NCI-H2227 treated with DMSO at 0.1 percent for 48 hours (cell line): ENCODE results near the gene SOX8.
"Not testable (repeated sequence)": the region's sequence is repeated elsewhere in the genome, so short reads cannot be mapped to it uniquely, and the experiment has no call there.

Experiments used
- DNase-seq: peaks from one replicate; lab custom pipeline; 2025; lab: John Stamatoyannopoulos, UW

Gene SOX8

DNA sequence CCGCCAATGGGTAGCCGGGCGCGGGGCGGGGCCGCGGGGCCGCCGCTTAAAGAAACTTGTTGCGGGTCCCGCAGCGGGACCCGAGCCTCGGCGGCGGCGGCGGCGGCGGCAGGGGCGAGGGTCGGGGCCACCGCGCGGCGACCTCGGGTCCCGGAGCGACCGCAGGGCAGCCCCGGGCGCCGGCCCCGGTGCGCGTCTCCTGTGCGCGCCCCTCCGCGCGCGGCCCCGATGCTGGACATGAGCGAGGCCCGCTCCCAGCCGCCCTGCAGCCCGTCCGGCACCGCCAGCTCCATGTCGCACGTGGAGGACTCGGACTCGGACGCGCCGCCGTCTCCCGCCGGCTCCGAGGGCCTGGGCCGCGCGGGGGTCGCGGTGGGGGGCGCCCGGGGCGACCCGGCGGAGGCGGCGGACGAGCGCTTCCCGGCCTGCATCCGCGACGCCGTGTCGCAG, at the start of gene SOX8:
SOX8 (plus strand) TSS at position 76 of the 450 bp plus-strand sequence; CDS start at position 229, 153 bp downstream.
- DNase-seq: no peak

- no peak for DNase-seq
Observed at GRCh38 chr16:932831-933330, 48.7 kb upstream of the SOX8 start.

DNA sequence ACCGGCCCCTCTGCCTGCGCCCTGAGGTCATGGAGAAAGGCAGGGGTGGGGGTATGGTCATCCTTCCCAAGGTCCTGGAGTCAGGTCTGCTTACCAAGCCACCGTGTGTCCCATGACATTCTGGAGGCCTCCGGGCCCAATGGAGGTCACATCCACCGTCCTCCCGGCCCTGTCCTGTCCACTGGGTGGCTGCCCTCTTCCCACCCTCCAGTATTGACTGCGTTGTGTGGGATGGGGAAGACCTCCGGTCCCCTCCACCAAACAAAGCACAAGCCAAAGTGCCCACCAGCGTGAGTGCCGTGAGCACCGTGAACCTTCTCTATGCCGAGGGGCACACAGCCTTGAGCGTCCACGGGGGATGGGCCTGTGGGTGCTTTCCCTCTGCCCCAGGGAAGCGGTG, 48.0 kb upstream of the SOX8 start:
- DNase-seq: no peak

DNA sequence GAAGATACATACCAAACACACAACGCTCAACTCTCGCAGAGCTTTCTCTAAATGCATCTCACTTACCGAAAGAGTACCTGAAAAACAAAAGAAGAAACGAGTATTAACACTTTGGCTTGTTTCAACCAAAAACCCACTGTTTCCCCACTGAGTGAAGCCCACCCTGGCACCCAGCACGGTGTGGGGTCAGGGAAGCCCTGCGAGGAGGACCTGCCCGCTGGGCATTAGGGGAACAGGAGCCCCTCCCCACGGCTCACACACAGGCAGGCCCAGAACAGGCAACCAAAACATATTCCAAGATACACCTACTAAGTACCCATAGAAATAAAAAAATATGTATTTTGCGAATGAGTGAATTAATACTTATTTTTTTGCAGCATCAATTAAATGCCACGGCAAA, 47.4 kb upstream of the SOX8 start:
- DNase-seq: no peak

- no peak for DNase-seq
Observed at GRCh38 chr16:935684-936083, 45.9 kb upstream of the SOX8 start.

DNA sequence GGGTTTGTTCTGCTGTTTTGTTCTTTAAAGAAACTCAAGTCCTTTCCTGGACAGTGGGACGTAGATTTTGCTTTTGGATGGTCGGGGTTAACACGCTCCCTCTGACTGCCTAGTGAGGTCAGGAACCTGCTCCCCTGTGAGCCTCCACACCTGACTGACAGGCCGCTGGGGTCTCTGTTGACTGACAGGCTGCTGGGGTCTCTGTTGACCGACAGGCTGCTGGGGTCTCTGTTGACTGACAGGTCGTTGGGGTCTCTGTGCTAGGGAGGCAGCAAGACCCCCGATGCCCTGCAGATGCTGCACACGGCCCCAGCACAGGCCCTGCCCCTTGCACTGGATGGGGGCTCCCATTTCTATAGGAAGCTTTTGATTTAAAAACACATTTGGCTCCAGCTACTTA, 44.3 kb upstream of the SOX8 start:
- DNase-seq: no peak

- no peak for DNase-seq
Observed at GRCh38 chr16:937723-938122, 43.8 kb upstream of the SOX8 start.

DNA sequence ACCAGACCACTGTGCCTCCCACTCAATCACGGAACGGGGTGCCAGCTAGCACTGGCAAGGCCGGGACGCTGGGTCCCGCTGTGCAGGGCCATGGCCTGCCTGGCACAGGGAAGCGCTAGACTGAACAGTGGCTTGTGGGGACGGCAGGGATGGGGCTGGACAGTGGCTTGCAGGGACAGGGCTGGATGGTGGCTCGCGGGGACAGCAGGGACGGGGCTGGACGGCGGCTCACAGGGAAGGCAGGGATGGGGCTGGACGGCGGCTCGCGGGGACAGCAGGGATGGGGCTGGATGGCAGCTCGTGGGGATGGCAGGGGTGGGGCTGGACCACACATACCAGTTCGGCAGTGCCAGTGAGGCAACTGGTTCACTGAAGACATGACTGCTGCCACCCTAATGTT, 43.4 kb upstream of the SOX8 start:
- no peak for DNase-seq

DNA sequence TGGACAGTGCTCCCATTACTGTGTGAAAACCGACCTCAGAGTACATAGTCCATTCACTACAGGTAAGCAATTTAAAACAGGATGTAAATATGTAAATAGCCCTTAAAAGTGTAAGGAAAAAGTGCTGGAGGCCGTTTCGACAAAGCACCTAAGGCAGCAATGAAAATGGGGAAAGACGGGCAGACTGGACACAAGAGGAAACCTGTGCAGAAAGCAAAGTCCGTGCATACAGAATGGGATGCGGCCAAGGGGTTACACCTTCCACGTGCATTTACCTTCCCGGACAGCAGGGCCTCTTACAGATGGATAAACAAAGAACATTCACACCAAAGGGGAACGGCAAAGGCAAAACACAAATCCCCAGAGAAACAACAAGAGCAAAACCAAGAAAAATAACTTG, 42.8 kb upstream of the SOX8 start:
- no peak for DNase-seq

DNA sequence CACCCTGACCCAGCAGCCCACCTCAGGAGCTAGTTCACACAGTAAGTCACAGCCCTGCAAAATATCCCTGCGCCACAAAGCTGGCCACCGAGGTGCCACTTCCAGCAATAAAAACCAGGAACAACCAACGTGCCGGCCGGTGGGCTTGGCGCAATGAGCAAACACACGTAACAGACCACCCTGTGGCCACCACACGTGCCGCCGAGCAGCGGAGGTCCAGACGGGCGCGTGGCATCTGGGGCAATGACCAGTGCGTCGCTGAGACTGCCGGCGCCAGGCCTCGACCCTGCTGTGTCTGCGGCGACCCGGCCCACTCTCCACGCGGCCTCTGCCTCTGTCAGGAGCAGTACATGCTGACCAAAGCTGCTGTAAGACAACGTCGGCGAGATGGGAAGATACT, 42.3 kb upstream of the SOX8 start:
- DNase-seq: no peak

- DNase-seq: no peak
Observed at GRCh38 chr16:939941-940340, 41.6 kb upstream of the SOX8 start.

- DNase-seq: no peak
Observed at GRCh38 chr16:942436-943060, 39.0 kb upstream of the SOX8 start.

DNA sequence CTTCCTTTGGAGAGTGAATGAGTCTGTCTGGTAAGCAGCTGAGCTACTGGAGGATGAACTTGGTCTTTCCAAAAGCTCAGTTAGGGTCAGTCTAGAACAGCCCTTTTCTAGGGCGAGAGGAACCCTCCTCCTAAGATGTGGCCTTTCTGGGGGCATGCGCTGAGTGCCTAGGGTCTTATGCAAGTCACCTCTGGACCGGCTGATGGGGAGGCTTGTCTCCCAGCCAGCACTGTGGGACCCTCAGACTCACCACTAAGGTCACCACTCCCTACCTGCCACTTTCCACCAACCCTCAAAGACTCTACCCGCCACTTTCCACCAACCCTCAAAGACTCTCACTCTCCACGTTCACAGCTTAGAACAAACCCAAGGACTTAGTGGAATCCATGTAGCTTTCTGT, 37.6 kb upstream of the SOX8 start:
- DNase-seq: no peak

DNA sequence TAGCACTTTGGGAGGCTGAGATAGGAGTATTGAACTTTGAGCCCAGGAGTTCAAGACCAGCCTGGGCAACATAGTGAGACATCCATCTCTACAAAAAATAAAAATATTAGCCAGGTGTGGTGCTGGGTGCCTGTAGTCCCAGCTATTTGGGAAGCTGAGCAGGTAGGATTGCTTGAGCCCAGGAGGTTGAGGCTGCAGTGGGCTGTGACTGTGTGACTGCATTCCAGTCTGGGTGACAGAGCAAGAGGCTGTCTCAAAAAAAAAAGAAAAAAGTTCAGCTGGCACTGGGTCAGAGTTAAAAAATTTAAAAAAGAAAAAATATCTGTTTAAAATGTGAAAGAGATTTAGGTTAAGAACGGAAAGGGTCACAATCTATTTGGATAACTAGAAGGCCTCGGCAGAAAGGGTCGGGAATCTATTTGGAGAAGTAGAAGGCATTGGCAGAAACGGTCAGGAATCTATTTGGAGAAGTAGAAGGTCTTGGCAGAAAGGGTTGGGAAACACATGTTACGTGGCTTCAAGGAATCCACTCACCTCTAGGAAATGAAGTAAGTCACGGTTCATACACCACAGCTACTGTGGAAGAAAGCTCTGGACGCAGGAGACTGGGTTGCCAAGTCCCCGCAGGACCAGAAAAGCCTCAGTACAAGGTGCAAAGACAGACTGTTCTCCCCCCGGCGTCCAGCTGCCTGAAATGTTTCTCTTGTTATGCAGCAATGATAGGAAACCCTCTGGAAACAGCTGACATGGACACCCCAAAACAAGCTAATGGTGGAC, 36.1 kb upstream of the SOX8 start:
- DNase-seq: no peak

DNA sequence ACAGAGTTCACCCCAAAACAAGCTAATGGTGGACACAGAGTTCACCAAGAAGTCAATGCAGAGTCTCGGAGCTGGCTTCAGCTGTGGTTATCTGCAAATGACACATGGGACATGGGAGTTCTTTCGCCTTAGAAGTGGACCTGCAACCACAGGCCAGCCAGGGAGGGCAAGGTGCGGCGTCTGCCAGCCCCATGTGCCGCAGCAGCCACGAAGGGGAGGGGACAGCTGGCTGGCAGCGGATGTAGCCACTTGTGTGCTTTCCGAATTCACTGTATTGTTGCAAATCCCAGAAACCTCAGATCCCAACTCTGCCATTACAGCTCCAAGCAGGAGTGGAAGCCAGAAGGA, 35.5 kb upstream of the SOX8 start:
- no peak for DNase-seq

DNA sequence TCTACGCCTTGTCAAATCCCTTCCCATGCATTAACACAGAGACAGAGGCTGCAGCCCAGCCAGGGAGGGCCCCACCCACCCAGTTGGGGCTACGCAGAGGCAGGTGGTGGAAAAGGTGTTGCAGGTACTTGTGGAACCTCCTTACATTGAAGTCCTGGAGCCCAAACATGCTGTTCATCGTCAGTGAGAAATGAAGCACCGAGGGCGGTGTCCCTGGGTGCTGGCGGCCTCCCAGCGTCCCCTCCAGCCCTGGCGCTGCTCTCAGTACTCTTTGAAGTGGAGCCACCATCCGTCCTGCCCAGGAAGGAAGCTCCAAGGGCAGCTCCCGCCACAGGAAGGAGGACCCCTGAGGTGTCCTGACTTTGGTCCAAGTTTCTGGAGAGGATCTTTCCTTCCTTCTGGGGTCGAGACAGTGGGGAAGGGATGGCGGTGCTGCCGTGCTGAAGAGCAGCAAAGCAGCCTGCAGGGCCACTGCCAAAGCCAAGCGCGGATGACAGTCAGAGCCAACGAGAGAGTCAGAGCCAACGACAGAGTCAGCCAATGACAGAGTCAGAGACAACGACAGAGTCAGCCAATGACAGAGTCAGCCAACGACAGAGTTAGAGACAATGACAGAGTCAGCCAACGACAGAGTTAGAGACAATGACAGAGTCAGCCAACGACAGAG, 34.2 kb upstream of the SOX8 start:
- DNase-seq: no peak

- not testable (repeated sequence) for DNase-seq
Observed at GRCh38 chr16:947922-948303, 33.7 kb upstream of the SOX8 start.

DNA sequence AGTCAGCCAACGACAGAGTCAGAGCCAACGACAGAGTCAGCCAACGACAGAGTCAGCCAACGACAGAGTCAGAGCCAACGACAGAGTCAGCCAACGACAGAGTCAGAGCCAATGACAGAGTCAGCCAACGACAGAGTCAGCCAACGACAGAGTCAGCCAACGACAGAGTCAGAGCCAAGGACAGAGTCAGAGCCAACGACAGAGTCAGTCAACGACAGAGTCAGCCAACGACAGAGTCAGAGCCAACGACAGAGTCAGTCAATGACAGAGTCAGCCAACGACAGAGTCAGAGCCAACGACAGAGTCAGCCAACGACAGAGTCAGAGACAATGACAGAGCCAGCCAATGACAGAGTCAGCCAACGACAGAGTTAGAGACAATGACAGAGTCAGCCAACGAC, 32.8 kb upstream of the SOX8 start:
- not testable (repeated sequence) for DNase-seq

DNA sequence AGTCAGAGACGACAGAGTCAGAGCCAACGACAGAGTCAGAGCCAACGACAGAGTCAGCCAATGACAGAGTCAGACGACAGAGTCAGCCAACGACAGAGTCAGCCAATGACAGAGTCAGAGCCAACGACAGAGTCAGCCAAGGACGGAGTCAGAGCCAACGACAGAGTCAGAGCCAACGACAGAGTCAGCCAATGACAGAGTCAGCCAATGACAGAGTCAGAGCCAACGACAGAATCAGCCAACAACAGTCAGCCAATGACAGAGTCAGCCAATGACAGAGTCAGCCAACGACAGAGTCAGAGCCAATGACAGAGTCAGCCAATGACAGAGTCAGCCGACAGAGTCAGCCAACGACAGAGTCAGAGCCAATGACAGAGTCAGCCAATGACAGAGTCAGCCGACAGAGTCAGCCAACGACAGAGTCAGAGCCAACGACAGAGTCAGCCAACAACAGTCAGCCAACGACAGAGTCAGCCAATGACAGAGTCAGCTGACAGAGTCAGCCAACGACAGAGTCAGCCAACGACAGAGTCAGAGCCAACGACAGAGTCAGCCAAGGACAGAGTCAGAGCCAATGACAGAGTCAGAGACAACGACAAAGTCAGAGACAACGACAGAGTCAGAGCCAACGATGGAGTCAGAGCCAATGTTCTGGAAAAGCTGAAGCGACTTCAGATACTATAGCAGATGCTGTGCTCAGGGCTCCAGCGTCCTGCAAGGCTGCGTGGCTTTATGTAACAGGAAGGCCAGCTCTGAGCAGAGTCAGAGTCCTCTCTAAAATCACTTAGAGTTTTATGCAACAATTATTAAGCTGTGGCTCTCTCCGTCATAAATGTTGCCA, 30.6 kb upstream of the SOX8 start:
- DNase-seq: not testable (repeated sequence)

GRCh38 chr16:951660-952301, 29.8 kb upstream of the SOX8 start:
- no peak for DNase-seq

- no peak for DNase-seq
Observed at GRCh38 chr16:952321-952720, 29.2 kb upstream of the SOX8 start.

DNA sequence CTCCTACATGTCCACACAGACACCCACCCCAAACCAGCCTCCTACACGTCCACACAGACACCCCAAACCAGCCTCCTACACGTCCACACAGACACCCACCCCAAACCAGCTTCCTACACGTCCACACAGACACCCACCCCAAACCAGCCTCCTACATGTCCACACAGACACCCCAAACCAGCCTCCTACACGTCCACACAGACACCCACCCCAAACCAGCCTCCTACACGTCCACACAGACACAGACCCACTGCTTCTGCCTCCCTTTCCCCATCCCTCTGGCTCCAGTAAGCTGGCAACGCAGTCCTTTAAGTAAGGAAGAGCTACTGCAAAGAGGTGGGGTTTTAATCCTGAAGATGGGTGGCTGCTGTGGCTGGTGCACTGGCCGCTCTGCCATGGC, 27.8 kb upstream of the SOX8 start:
- DNase-seq: not testable (repeated sequence)
